ENCODE measurements around the gene CST4. TPM values are rescaled to one million over a fixed set of nuclear protein-coding genes. Genes with fewer than 3 reads are reported as not detected.

The CST4 gene
- total RNA-seq, 2 donors from 2014 or later = not detected

DNA sequence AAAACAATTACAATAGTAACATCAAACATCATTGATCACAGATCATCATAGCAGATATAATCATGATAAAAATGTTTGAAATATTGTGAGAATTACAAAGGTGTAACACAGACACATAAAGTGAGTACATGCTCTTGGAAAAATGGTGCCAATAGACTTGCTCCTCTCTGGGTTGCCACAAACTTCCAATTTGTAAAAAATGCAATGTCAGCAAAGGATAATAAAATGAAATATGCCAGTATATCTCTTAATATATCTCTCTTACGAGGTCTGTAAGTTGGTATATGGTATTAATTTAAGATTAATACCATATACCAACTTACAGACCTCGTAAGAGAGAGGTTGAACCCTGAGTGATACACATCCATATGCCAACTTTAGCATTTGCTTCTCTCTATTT is 37.7 kb downstream of the CST4 start:
- H3K27ac ChIP-seq = no peak overlapping the region
- DNase-seq (ENCODE audit: low spot score) = no peak
- no peak for TF ChIP-seq CTCF (IDR thresholded peaks at IDR 0.05)
- peaks cover 4 to 21% of the 10 kb centered on the region in 2 donors for H3K4me1 ChIP-seq (ENCODE audit: control insufficient read depth in 1 of 2, low read depth in 2 of 2)
- no peaks in the 10 kb centered on the region for H3K36me3 ChIP-seq
- H3K4me3 ChIP-seq = no peak overlapping the region
- no peak for ATAC-seq (ENCODE audit: insufficient number of reproducible peaks, low FRiP score, low read depth)
- no peaks in the 10 kb centered on the region for H3K9me3 ChIP-seq
- H3K27me3 ChIP-seq (replicated peaks; ENCODE audit: insufficient read depth) = no peaks in the 10 kb centered on the region

- H3K9me3 ChIP-seq = no peaks in the 10 kb centered on the region
- TF ChIP-seq CTCF (IDR thresholded peaks at IDR 0.05) = no peak
- DNase-seq (ENCODE audit: low spot score) = no peak
- H3K36me3 ChIP-seq = no peaks in the 10 kb centered on the region
- H3K27ac ChIP-seq = no peak overlapping the region
- H3K4me1 ChIP-seq (ENCODE audit: control insufficient read depth in 1 of 2, low read depth in 2 of 2) = peaks cover 4 to 9% of the 10 kb centered on the region in 2 donors
- no peaks in the 10 kb centered on the region for H3K27me3 ChIP-seq (replicated peaks; ENCODE audit: insufficient read depth)
- H3K4me3 ChIP-seq = no peak overlapping the region
- no peak for ATAC-seq (ENCODE audit: insufficient number of reproducible peaks, low FRiP score, low read depth)
Observed at GRCh38 chr20:23649830-23650417, 38.9 kb downstream of the CST4 start.

GRCh38 chr20:23649242-23649641 is 39.6 kb downstream of the CST4 start:
- H3K27ac ChIP-seq = no peak overlapping the region
- H3K4me3 ChIP-seq = no peak overlapping the region
- H3K9me3 ChIP-seq = no peaks in the 10 kb centered on the region
- no peak for TF ChIP-seq CTCF (IDR thresholded peaks at IDR 0.05)
- H3K27me3 ChIP-seq (replicated peaks; ENCODE audit: insufficient read depth) = no peaks in the 10 kb centered on the region
- H3K4me1 ChIP-seq (ENCODE audit: control insufficient read depth in 1 of 2, low read depth in 2 of 2) = peaks cover 0 to 3% of the 10 kb centered on the region in 2 donors
- H3K36me3 ChIP-seq = no peaks in the 10 kb centered on the region
- ATAC-seq (ENCODE audit: insufficient number of reproducible peaks, low FRiP score, low read depth) (no peak), DNase-seq (ENCODE audit: low spot score) (no peak)

GRCh38 chr20:23647346-23647745 is 41.5 kb downstream of the CST4 start:
- DNase-seq (ENCODE audit: low spot score) = no peak
- H3K36me3 ChIP-seq = no peaks in the 10 kb centered on the region
- ATAC-seq (ENCODE audit: insufficient number of reproducible peaks, low FRiP score, low read depth) = no peak
- H3K9me3 ChIP-seq = no peaks in the 10 kb centered on the region
- H3K4me3 ChIP-seq = no peak overlapping the region
- no peak for TF ChIP-seq CTCF (IDR thresholded peaks at IDR 0.05)
- H3K27ac ChIP-seq = no peak overlapping the region
- H3K4me1 ChIP-seq (ENCODE audit: control insufficient read depth in 1 of 2, low read depth in 2 of 2) = no peaks in the 10 kb centered on the region
- no peaks in the 10 kb centered on the region for H3K27me3 ChIP-seq (replicated peaks; ENCODE audit: insufficient read depth)

GRCh38 chr20:23646106-23646873 is 42.5 kb downstream of the CST4 start:
- Histone ChIP-seq H3K36me3 (no peaks in the 10 kb centered on the region), H3K4me1 (ENCODE audit: control insufficient read depth in 1 of 2, low read depth in 2 of 2) (peaks cover 0 to 5% of the 10 kb centered on the region in 2 donors), H3K4me3 (no peak overlapping the region), H3K27me3 (replicated peaks; ENCODE audit: insufficient read depth) (no peaks in the 10 kb centered on the region), H3K27ac (no peak overlapping the region), H3K9me3 (no peaks in the 10 kb centered on the region)
- ATAC-seq (ENCODE audit: insufficient number of reproducible peaks, low FRiP score, low read depth) = no peak
- TF ChIP-seq CTCF (IDR thresholded peaks at IDR 0.05) = no peak
- no peak for DNase-seq (ENCODE audit: low spot score)

Data from thoracic aorta (tissue), 2 donors.